Upper lobe of left lung (tissue), 6 donors: ENCODE data around the gene CYFIP2. TPM values are rescaled to one million over a fixed set of nuclear protein-coding genes. Genes with fewer than 3 reads are reported as not detected.

Source experiments
- ATAC-seq, 2 donors: fragments of 200-7000 bp; cut with Tn5 transposase; one replicate each; pipeline ENCODE4 v1.9.1; 2022; ENCODE audit warnings: mild to moderate bottlenecking in 2 of 2, moderate library complexity in 2 of 2; ENCODE audit not compliant: low FRiP score in 2 of 2
- DNase-seq, 2 donors: peaks; one replicate each; pipeline ENCODE4 v3.0.0-alpha.2; 2019 to 2020
- H3K27ac ChIP-seq, 4 donors: fragments of 200-600 bp; sonication (generic); one replicate each; pipeline ENCODE4 v1.5.1; 2016 to 2019
- H3K27me3 ChIP-seq, 4 donors: fragments of 200-600 bp; sonication (generic); one replicate each; pipeline ENCODE4 v1.5.1; 2017 to 2019
- H3K36me3 ChIP-seq, 4 donors: fragments of 200-600 bp; sonication (generic); one replicate each; pipeline ENCODE4 v1.5.1; 2016 to 2019
- H3K4me1 ChIP-seq, 4 donors: fragments of 200-600 bp; sonication (generic); one replicate each; pipeline ENCODE4 v1.5.1; 2018 to 2019
- H3K4me3 ChIP-seq, 4 donors: fragments of 200-600 bp; sonication (generic); one replicate each; pipeline ENCODE4 v1.5.1; 2017 to 2019; ENCODE audit warnings: mild to moderate bottlenecking in 2 of 4, moderate library complexity in 1 of 4
- H3K9me3 ChIP-seq, 4 donors: fragments of 200-600 bp; sonication (generic); one replicate each; pipeline ENCODE4 v1.5.1; 2018 to 2019
- CTCF ChIP-seq, 6 experiments: fragments of 450-650 bp in 4 of 6; fragments of 200-600 bp in 2 of 6; sonication (generic) in 2 of 6; IDR thresholded peaks; one replicate each; pipeline ENCODE4 v1.5.1; 2016 to 2019; ENCODE audit warnings: antibody characterized with exemption in 6 of 6
- EP300 ChIP-seq, 4 donors: sonication (generic); formaldehyde crosslinking; IDR thresholded peaks; one replicate each; pipeline ENCODE4 v1.5.1; 2017; ENCODE audit warnings: antibody characterized with exemption in 4 of 4, control low read depth in 2 of 4
- POLR2A ChIP-seq, 4 donors: fragments of 450-650 bp; IDR thresholded peaks; one replicate each; pipeline ENCODE4 v1.5.1; 2016 to 2017; ENCODE audit warnings: antibody characterized with exemption in 4 of 4, mild to moderate bottlenecking in 2 of 4
- POLR2AphosphoS5 ChIP-seq, 2 donors: sonication (generic); formaldehyde crosslinking; IDR thresholded peaks; one replicate each; pipeline ENCODE4 v1.5.1; 2017; ENCODE audit warnings: antibody characterized with exemption in 2 of 2
- whole genome bisulfite sequencing, 2 donors: methylation state at CpG; one replicate each; pipeline ENCODE4 v1.1.5; 2017 to 2018; 5-methylcytosine and 5-hydroxymethylcytosine counted together
- total RNA-seq, 6 donors: library from RNA; depleted of rRNA in 4 of 6; stranded (reverse); fragments of >200 nt in 4 of 6; gene quantifications; one replicate each; pipeline versions ENCODE4 v1.1.0 to v1.2.1, GENCODE V29; 2016 to 2021
- donor health status: DM: no; HTN: no; CAD: no; lungs with moderate emphysema.
- donor health status: DM: no; HTN: yes; CAD: no; lungs with severe emphysema.

The CYFIP2 gene
- total RNA-seq, 6 donors from 2014 or later: 39.6 to 71.8 (median 47.7) TPM

DNA sequence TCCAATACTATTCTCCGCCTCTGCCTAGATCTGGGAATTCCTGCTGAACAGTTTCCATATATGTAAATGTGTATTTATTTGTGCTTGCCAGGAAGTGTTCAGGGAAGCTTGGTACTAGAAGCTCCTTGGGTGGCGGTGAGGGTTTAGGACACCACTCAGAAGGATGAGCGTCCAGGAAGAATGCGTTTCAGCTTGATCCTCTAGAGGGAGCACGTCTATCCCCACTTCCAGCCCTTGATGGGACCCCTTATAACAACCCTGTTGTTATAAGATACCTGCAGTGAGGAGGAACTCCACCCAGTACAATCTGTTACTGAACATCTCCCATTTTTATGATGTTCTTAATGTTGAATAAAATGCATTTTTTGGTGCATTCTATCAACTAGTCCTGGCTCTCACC lies 88.9 kb downstream of the CYFIP2 start:
- Histone ChIP-seq H3K4me3 (no peak overlapping the region), H3K27ac (no peak overlapping the region), H3K36me3 (peaks cover 0 to 2% (median under 1%) of the 10 kb centered on the region in 4 donors), H3K9me3 (no peaks in the 10 kb centered on the region), H3K4me1 (no peaks in the 10 kb centered on the region), H3K27me3 (no peaks in the 10 kb centered on the region)
- WGBS, 2 donors: 64 to 69% methylated on average over 5 of the region's 5 CpGs
- ATAC-seq (no peak), DNase-seq (no peak)
- TF ChIP-seq EP300 (IDR thresholded peaks at IDR 0.05): no peak
- TF ChIP-seq POLR2A (IDR thresholded peaks at IDR 0.05): no peak
- TF ChIP-seq CTCF (IDR thresholded peaks at IDR 0.05): no peak
- no peak for TF ChIP-seq POLR2AphosphoS5 (IDR thresholded peaks at IDR 0.05)

DNA sequence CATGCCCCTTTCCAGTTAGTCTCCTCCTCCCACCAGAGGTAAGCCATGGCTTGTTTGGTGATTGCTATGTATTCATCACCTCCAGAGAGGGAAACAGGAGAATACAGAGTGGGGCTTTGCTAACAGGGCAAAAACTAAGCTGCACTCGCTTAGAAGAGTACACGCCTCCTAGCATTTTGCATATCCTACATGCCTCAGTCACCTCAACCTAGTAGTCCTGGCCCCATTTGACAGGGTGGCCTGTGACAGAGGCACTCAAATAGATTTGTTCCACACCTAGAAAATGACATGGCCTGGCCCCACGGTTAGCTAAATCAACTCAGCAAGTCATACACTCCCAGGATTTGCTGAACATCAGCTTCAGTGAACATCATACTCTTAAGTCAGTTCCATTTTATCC lies 90.7 kb downstream of the CYFIP2 start:
- Histone ChIP-seq H3K4me3 (no peak overlapping the region), H3K9me3 (no peaks in the 10 kb centered on the region), H3K27ac (no peak overlapping the region), H3K36me3 (peaks cover 0 to 16% (median 12%) of the 10 kb centered on the region in 4 donors), H3K27me3 (no peaks in the 10 kb centered on the region), H3K4me1 (no peaks in the 10 kb centered on the region)
- WGBS, 2 donors: 94 to 97% methylated on average over 3 of the region's 3 CpGs
- ATAC-seq: no peak
- DNase-seq: no peak
- TF ChIP-seq POLR2A (IDR thresholded peaks at IDR 0.05) (no peak), CTCF (IDR thresholded peaks at IDR 0.05) (no peak), POLR2AphosphoS5 (IDR thresholded peaks at IDR 0.05) (no peak), EP300 (IDR thresholded peaks at IDR 0.05) (no peak)

DNA sequence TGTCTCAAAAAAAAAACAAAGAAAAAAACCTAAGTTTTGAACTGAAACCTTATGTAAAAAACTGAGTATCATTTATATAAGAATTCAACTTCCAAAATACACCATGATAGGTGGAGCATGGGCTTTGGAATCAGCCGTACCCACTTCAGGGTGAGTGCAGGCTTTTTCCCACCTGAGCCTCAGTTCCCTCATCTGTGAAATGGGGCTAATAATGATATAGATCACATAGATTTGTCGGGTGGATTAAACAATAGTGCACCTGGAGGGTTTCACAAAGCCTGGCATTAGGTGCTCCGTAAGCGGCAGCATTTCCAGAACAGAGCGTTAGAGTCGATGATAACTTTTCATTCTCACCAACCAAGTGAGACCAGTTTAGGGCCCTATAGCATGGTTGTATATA lies 91.9 kb downstream of the CYFIP2 start:
- DNase-seq (no peak), ATAC-seq (no peak)

DNA sequence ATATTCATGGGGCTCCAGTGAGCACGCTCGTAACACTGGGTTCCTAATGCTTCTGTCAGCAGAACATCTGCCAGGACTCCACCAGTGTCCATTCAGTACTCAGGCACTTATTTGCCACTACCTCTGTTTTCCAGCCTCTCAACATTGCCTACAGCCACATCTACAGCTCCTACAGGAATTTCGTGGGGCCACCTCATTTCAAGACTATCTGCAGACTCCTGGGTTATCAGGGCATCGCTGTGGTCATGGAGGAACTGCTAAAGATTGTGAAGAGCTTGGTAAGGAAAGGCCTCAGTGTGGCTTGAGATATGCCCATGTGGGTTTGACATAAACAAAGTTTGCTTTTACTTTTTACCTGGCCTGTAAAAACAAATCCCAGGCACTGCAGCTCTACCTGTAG lies 92.9 kb downstream of the CYFIP2 start:
- WGBS, 2 donors: 86 to 96% methylated on average over 4 of the region's 4 CpGs
- no peaks in the 10 kb centered on the region for H3K4me1 ChIP-seq
- ATAC-seq (no peak), DNase-seq (no peak)
- H3K36me3 ChIP-seq: peaks cover 0 to 30% (median 19%) of the 10 kb centered on the region in 4 donors
- no peak for TF ChIP-seq CTCF (IDR thresholded peaks at IDR 0.05)
- no peaks in the 10 kb centered on the region for H3K27me3 ChIP-seq
- no peak overlapping the region for H3K27ac ChIP-seq
- no peak overlapping the region for H3K4me3 ChIP-seq
- no peaks in the 10 kb centered on the region for H3K9me3 ChIP-seq

More for the DNA sequence above, 91.9 kb downstream of the CYFIP2 start:
- Histone ChIP-seq H3K27me3 (no peaks in the 10 kb centered on the region), H3K9me3 (no peaks in the 10 kb centered on the region), H3K4me3 (no peak overlapping the region), H3K4me1 (no peaks in the 10 kb centered on the region), H3K36me3 (peaks cover 0 to 28% (median 13%) of the 10 kb centered on the region in 4 donors), H3K27ac (no peak overlapping the region)
- 94 to 97% methylated on average over 6 of the region's 6 CpGs for WGBS, 2 donors
- no peak for TF ChIP-seq EP300 (IDR thresholded peaks at IDR 0.05)
- TF ChIP-seq POLR2AphosphoS5 (IDR thresholded peaks at IDR 0.05): no peak
- no peak for TF ChIP-seq POLR2A (IDR thresholded peaks at IDR 0.05)
- TF ChIP-seq CTCF (IDR thresholded peaks at IDR 0.05): no peak

DNA sequence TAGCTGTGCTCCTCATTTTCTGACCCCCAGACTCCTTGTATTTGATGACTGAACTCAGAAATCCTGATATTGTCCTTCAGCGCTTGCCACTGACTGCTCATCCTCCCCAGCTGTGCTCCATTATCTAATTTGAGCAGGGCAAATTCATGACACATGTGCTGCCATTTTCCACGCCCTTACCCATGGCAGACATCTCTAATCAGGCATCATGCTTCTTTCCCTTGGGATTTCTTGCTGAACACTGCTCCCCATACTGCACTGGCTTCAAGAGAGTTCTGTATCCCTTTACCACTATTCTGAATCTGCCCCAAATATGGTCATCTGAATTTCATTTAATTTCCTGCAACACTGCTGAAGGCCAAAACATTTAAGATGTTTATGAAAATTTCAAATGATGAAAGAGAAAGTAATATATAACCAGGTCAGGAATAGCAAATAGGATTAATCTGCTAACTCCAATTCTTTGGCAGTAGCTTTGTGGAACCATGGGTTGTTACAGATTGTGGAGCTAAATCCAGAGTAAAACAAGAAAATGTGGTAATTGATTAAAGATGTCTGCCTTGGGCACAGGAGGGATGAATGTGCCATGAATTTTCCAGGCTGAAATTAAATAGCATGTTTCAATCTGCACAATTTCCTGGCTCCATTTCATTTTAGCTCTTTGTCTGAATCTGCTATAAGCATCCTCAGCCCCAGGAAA lies 93.6 kb downstream of the CYFIP2 start:
- no peaks in the 10 kb centered on the region for H3K9me3 ChIP-seq
- TF ChIP-seq POLR2A (IDR thresholded peaks at IDR 0.05) (no peak), CTCF (IDR thresholded peaks at IDR 0.05) (no peak), EP300 (IDR thresholded peaks at IDR 0.05) (no peak), POLR2AphosphoS5 (IDR thresholded peaks at IDR 0.05) (no peak)
- no peaks in the 10 kb centered on the region for H3K4me1 ChIP-seq
- no peak overlapping the region for H3K4me3 ChIP-seq
- no peaks in the 10 kb centered on the region for H3K27me3 ChIP-seq
- no peak overlapping the region for H3K27ac ChIP-seq
- peaks cover 0 to 35% (median 23%) of the 10 kb centered on the region in 4 donors for H3K36me3 ChIP-seq
- no peak for ATAC-seq
- 96% methylated on average over 2 of the region's 2 CpGs for WGBS, 2 donors
- no peak for DNase-seq
